Skeletal muscle cell (primary cell): ENCODE data around the gene GLT8D2.

Source experiments
- DNase-seq: peaks from one replicate; pipeline ENCODE4 v3.0.0-alpha.2; 2010; ENCODE audit warnings: low read depth
- H3K4me3 ChIP-seq: 2 replicates; pipeline ENCODE4 v1.5.1; 2011; ENCODE audit warnings: low read depth, mild to moderate bottlenecking, control low read depth, low read length, moderate library complexity

GLT8D2 gene

DNA sequence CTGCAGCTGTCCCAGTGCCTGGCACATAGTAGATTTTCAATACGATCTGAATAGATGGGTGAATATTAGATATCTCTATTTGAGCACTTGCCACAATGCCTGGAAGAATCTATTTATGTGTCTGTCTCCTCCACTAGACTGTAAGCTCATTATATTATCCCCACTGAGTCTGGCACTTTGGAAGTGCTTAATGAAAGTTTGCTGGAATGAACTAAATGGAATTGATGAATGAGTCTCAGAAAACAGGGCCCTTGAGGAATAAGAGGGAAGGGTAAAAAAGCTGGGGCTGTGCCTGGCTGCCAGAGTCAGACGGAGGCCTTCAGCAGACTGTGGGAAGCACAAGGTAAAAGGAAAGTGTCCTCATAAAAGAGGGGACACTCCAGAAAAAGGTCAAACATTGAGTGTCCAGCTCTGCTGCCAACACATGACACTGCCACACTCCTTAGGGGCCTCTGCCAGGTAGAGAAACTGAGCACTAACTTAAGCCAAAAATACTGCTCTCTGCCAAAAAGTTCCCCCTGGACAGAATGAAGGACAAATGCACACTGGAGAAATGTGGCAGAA is 39.3 kb downstream of the GLT8D2 start:
- H3K4me3 ChIP-seq, result no peak overlapping the region
- no peak for DNase-seq

GRCh38 chr12:104010121-104010520 is 39.9 kb downstream of the GLT8D2 start:
- no peak overlapping the region for H3K4me3 ChIP-seq
- no peak for DNase-seq

DNA sequence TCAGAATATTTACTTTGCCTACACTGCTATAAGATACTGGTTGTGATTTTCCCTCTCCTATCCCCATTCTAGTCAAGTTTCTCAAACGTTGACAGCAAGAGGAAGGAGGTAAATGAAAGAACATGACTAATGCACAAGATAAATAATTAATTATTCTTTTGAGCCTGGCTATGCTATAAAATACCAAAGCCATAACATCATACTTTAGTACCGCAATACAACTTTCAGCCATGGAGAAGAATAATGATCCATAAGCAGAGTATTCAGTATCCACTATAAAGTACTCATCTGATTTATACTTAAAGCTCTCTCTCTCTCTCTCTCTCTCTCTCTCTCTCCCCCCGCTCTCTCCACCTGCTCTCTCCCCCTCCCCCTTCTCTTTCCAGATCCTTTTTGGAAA is 43.1 kb downstream of the GLT8D2 start:
- no peak overlapping the region for H3K4me3 ChIP-seq

DNA sequence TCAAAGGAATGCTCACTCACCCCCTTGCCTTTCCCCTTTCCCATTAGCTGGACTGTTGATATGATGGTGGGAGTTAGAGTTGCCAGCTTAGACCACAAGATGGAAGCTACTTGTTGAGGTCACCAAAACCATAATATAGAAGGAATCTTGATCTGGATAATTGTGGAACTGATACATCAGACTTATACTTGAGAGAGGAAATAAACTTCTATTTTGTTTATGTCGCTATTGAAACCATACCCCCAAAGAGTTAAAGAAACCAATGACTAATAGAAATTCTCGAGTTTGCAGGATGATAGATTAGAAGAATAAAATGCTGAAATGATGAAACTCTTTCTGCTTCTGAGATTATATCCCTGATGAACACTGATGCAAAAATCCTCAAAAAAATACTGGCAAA is 46.4 kb downstream of the GLT8D2 start:
- H3K4me3 ChIP-seq, result no peak overlapping the region
- no peak for DNase-seq

More for the DNA sequence above, 43.1 kb downstream of the GLT8D2 start:
- peak; percentile 45 for DNase-seq

GRCh38 chr12:104002686-104003085 is 47.3 kb downstream of the GLT8D2 start:
- H3K4me3 ChIP-seq, result no peak overlapping the region
- DNase-seq, result no peak

DNA sequence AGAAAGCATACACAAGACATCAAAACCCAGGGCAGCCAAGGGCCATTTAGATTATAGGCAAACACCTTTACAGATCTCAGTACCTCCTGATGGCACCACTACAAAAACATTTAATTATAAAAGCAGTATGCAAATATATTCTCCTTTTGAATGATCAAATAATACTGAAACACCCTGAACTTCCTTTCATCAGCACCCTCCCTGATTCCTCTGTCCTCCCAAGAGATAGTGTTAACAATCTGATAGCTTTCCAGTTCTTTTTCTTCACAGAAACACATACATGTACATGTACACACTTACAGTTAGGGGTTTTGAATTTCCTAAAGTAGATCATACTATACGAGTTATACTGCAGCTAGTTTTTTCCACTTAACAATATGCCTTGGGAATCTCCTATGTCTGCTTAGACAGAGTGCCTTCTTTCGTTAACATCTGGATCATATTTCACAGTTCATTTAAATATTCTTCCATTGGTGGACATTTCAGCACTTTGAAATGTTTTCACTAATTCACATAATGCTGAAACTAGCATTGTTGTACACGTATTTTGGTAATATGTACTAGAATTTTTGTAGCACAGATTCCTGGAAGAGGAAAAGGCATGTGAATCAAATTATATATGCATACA is 49.1 kb downstream of the GLT8D2 start:
- no peak overlapping the region for H3K4me3 ChIP-seq
- no peak for DNase-seq

DNA sequence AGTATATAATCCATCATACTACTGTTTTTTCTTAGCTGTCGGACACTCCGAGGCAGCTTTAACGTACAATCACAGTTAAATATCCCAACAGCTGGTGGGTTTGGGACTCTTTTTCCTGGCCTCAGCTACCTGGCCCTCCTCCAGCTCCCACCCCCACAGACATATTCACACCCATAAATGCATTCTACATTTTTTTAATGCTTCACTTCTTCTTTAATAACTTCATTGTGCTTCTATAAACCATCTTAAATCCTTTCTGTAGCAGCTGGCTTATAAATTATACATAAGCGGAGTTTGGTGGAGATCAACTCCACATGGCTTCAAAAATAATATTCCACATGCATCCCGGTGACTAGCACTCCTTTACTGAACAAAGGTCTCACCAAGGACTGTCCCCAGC is 51.0 kb downstream of the GLT8D2 start:
- DNase-seq, result no peak
- no peak overlapping the region for H3K4me3 ChIP-seq

- no peak for DNase-seq
- no peak overlapping the region for H3K4me3 ChIP-seq
These were observed 52.6 kb downstream of the GLT8D2 start for GRCh38 chr12:103997286-103997900.

- no peak overlapping the region for H3K4me3 ChIP-seq
- DNase-seq, result no peak
These were observed 53.4 kb downstream of the GLT8D2 start for GRCh38 chr12:103996595-103996994.

- no peak for DNase-seq
- H3K4me3 ChIP-seq, result no peak overlapping the region
These were observed 55.8 kb downstream of the GLT8D2 start for GRCh38 chr12:103994235-103994634.

DNA sequence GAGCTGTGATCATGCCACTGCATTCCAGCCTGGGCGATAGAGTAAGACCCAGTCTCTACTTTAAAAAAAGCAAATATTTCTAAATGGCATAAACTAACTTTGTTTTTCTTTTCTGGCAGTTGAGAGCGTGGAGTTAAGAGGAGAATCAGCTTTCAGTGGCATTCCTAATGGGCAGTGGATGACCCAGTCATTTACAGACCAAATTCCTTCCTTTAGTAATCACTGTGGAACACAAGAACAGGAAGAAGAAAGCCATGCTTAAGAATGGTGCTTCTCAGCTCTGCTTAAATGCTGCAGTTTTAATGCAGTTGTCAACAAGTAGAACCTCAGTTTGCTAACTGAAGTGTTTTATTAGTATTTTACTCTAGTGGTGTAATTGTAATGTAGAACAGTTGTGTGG is 63.2 kb downstream of the GLT8D2 start:
- DNase-seq, result no peak
- H3K4me3 ChIP-seq, result no peak overlapping the region

DNA sequence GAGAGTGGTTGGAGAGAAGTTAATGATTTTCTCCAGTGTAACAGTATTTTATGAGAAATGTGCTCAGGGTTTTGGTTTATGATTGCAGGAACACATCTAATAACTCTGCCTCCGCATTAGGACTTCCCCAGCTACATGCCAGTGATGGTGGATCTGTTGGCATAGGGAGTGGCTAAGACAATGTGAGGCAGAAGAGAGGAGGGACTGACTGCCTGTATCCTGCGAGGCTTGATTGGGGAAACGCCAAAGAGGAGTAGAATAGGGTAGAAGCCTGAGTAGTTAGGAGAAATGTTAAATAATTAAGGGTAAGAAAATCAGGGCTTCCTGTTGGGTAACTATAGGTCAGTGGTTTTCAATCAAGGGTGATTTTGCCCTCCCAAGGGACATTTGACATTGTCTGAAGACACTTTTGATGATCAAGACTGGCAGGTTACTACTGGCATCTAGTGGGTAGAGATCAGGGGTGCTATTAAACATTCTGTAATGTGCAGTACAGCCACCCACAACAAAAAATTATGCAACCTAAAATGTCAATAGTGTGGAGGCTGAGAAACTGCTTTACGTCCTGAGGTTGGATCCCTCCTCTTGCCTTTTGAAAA is 71.5 kb downstream of the GLT8D2 start:
- DNase-seq, result no peak
- no peak overlapping the region for H3K4me3 ChIP-seq

- DNase-seq, result no peak
- no peak overlapping the region for H3K4me3 ChIP-seq
These were observed 74.6 kb downstream of the GLT8D2 start for GRCh38 chr12:103975368-103975767.

GRCh38 chr12:103973909-103974308 is 76.1 kb downstream of the GLT8D2 start:
- H3K4me3 ChIP-seq, result no peak overlapping the region
- DNase-seq, result no peak

DNA sequence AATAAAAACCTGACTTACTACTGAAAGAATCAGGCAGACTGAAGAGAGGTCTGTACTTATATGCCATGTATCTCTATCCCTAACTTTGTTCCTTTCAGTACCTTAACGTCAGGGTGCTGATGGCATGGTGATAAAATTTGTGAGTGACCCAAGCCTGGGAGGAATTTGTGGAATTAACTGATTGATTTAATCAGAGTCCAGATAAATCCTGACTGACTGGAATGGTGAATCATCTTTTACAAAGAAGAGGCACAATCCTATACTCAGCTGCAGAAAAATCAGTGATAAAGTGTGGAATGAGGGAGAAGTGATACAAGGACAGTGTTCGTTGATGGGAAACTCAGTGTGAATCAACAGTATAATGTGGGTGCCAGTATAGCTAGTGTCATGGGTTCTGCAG is 80.6 kb downstream of the GLT8D2 start:
- DNase-seq, result no peak
- no peak overlapping the region for H3K4me3 ChIP-seq

GRCh38 chr12:103966736-103967135 is 83.3 kb downstream of the GLT8D2 start:
- no peak for DNase-seq
- H3K4me3 ChIP-seq, result peak overlapping the region; percentile 98

- DNase-seq, result peak; percentile 98
- peak within 1 kb of the TSS; percentile 98 for H3K4me3 ChIP-seq
These were observed 84.1 kb downstream of the GLT8D2 start, which contains the start of gene TDG for GRCh38 chr12:103965590-103966504. Gene TDG, plus strand, starts transcription at chr12:103965872. Its CDS starts 166 bp downstream, at chr12:103966038.

- DNase-seq, result no peak
- peak overlapping the region; percentile 98 for H3K4me3 ChIP-seq
These were observed 84.8 kb downstream of the GLT8D2 start for GRCh38 chr12:103965255-103965589.

DNA sequence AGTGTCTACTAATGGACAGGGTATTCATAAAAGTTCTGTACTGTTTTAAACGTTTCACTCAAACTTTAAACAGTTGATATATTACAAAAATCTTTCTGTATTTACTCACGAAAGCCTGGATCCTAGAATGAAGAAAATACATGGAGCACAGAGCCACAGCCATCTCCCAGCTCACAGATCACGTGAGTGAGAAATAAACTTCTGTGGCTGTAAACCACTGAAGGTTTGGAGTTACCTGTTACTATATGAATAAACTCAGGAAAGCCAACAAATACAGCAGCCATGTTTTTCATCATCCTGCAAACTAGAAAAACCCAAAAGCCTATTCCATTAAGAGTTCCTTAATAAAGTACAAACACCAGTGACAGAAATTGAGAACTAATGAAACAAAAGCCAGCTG is 85.2 kb downstream of the GLT8D2 start:
- no peak for DNase-seq
- H3K4me3 ChIP-seq, result peak overlapping the region; percentile 98

DNA sequence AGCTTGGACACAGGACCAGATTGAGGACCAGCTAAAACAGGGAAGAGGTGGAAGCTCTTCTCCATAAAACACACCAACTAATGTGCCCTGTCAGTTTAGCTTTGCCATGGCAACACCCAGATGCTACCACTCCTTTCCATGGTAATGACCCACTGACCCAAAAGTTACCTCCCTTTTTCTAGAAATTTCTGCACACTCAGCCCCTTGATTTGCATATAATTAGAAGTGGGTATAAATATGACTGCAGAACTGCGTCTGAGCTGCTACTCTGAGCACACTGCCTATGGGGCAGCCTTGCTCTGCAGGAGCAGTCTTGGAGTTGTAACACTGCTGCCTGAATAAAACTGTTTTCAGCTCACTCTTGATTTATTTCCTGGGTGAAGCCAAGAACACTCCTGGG is 87.5 kb downstream of the GLT8D2 start:
- no peak for DNase-seq
- no peak overlapping the region for H3K4me3 ChIP-seq
